ENCODE measurements around the gene GALNT9. TPM values are rescaled to one million over a fixed set of nuclear protein-coding genes. Genes with fewer than 3 reads are reported as not detected.

GALNT9 gene
- total RNA-seq, 1 experiment from 2014 or later = 0.44 TPM

DNA sequence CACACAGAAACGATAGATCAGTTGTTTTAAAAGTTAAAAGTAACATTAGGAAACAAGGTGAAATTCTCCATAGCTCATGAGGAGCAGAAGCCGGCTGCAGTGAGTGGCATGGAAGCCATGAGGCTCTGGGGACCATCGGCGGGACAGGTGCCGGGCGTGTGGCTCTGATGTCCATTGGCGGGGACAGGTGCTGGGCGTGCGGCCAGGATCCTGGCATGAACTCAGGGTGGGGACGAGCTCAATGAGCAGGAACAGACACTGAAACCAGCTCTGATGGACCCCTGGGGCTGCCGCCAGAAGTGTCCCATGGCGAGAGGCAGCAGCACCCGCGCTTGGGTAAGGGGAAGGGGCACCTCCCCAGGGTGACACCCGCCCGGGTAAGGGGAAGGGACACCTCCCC, 110.1 kb downstream of the GALNT9 start:
- ChIA-PET POLR2A (ENCODE audit: unreplicated experiment) (interaction anchor here (0.6 kb wide), 1 partner anchor 130 kb away, joined by 6 read pairs; no protein-coding TSS in a partner anchor), CTCF (interaction anchor here (0.6 to 1.7 kb wide), 6 partner anchors 11 to 113 kb away, joined by 3 to 14 read pairs (median 4); no protein-coding TSS in a partner anchor)
- no peak overlapping the region for H3K27ac ChIP-seq (ENCODE audit: low read length)
- H3K36me3 ChIP-seq (ENCODE audit: low read depth, low read length) = no peaks in the 10 kb centered on the region
- TF ChIP-seq EZH2 (IDR thresholded peaks at IDR 0.05; ENCODE audit: low read length, unreplicated experiment) (no peak), EZH2phosphoT487 (IDR thresholded peaks at IDR 0.05; ENCODE audit: borderline replicate concordance, low read length) (no peak)
- TF ChIP-seq, protein P1, sequence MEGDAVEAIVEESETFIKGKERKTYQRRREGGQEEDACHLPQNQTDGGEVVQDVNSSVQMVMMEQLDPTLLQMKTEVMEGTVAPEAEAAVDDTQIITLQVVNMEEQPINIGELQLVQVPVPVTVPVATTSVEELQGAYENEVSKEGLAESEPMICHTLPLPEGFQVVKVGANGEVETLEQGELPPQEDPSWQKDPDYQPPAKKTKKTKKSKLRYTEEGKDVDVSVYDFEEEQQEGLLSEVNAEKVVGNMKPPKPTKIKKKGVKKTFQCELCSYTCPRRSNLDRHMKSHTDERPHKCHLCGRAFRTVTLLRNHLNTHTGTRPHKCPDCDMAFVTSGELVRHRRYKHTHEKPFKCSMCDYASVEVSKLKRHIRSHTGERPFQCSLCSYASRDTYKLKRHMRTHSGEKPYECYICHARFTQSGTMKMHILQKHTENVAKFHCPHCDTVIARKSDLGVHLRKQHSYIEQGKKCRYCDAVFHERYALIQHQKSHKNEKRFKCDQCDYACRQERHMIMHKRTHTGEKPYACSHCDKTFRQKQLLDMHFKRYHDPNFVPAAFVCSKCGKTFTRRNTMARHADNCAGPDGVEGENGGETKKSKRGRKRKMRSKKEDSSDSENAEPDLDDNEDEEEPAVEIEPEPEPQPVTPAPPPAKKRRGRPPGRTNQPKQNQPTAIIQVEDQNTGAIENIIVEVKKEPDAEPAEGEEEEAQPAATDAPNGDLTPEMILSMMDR (conservative IDR thresholded peaks at IDR 0.05; ENCODE audit: low read depth, low read length) = no peak
- H3K9me2 ChIP-seq (replicated peaks; ENCODE audit: low read length) = no peaks in the 10 kb centered on the region
- H3K9me3 ChIP-seq (ENCODE audit: low read length) = no peaks in the 10 kb centered on the region
- no peaks in the 10 kb centered on the region for H4K20me1 ChIP-seq (ENCODE audit: low read length)
- no peak overlapping the region for H2AFZ ChIP-seq (ENCODE audit: low read length)
- H3K4me1 ChIP-seq (ENCODE audit: insufficient read depth, low read length) = 0 out of 2 replicates have a peak, but pooled peaks cover 3% of the 10 kb centered on the region
- H3K4me3 ChIP-seq (ENCODE audit: low read length) = no peak overlapping the region
- intact Hi-C loops (cut with micrococcal nuclease) = loop anchor here (2.0 kb wide), 1 partner anchor 65 kb away; no protein-coding TSS in a partner anchor
- ATAC-seq (peak; percentile 16), DNase-seq (no peak)
- H3K27me3 ChIP-seq (ENCODE audit: low read length) = peaks cover 60% of the 10 kb centered on the region
- H3K4me2 ChIP-seq (ENCODE audit: low read length) = no peak overlapping the region
- no peak overlapping the region for H3K9ac ChIP-seq (ENCODE audit: low read length)
- no TSS peak for BruUV-seq (replicated peaks)
- H3F3A ChIP-seq (ENCODE audit: low read length, unreplicated experiment) = no peaks in the 10 kb centered on the region
- no peaks in the 10 kb centered on the region for H3K79me2 ChIP-seq (ENCODE audit: low read length)

DNA sequence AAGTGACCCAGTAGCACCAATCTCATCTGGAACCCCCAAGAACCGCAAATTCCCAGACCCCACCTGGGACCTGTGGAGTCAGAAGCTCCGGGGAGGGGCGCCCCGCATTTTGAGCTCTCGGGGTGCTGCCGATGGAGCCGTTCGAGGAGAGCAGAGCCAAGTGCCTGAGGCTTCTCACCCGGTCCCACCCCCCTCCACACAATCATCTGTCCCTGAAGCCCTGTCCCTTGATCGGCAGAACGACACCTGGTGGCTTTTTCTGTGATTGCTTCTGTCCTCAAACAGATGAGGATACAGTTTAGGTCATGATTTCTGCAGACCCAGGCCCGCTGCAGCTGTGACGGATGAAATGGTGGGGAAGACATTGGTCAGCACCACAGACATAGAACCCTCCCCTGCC, 110.5 kb downstream of the GALNT9 start:
- ChIA-PET CTCF (interaction anchor here (1.0 to 1.7 kb wide), 5 partner anchors 56 to 112 kb away, joined by 3 to 14 read pairs (median 4); no protein-coding TSS in a partner anchor), POLR2A (ENCODE audit: unreplicated experiment) (interaction anchor here (0.6 kb wide), 1 partner anchor 130 kb away, joined by 6 read pairs; no protein-coding TSS in a partner anchor)
- H3K36me3 ChIP-seq (ENCODE audit: low read depth, low read length) = no peaks in the 10 kb centered on the region
- intact Hi-C loops (cut with micrococcal nuclease) = loop anchor here (2.0 kb wide), 1 partner anchor 64 kb away; no protein-coding TSS in a partner anchor
- peak; percentile 73 for ATAC-seq
- peaks cover 61% of the 10 kb centered on the region for H3K27me3 ChIP-seq (ENCODE audit: low read length)
- no peak for TF ChIP-seq EZH2 (IDR thresholded peaks at IDR 0.05; ENCODE audit: low read length, unreplicated experiment)
- TF ChIP-seq, protein P1 (conservative IDR thresholded peaks at IDR 0.05; ENCODE audit: low read depth, low read length) = peak; percentile 76
- H3K4me3 ChIP-seq (ENCODE audit: low read length) = no peak overlapping the region
- no peaks in the 10 kb centered on the region for H3K9me2 ChIP-seq (replicated peaks; ENCODE audit: low read length)
- peak; percentile 64 for DNase-seq
- H2AFZ ChIP-seq (ENCODE audit: low read length) = no peak overlapping the region
- H3K79me2 ChIP-seq (ENCODE audit: low read length) = no peaks in the 10 kb centered on the region
- H3F3A ChIP-seq (ENCODE audit: low read length, unreplicated experiment) = no peaks in the 10 kb centered on the region
- no peak overlapping the region for H3K27ac ChIP-seq (ENCODE audit: low read length)
- BruUV-seq (replicated peaks) = no TSS peak
- no peaks in the 10 kb centered on the region for H3K9me3 ChIP-seq (ENCODE audit: low read length)
- H3K4me1 ChIP-seq (ENCODE audit: insufficient read depth, low read length) = 0 out of 2 replicates have a peak, but pooled peaks cover 3% of the 10 kb centered on the region
- no peaks in the 10 kb centered on the region for H4K20me1 ChIP-seq (ENCODE audit: low read length)
- no peak overlapping the region for H3K9ac ChIP-seq (ENCODE audit: low read length)
- no peak overlapping the region for H3K4me2 ChIP-seq (ENCODE audit: low read length)

DNA sequence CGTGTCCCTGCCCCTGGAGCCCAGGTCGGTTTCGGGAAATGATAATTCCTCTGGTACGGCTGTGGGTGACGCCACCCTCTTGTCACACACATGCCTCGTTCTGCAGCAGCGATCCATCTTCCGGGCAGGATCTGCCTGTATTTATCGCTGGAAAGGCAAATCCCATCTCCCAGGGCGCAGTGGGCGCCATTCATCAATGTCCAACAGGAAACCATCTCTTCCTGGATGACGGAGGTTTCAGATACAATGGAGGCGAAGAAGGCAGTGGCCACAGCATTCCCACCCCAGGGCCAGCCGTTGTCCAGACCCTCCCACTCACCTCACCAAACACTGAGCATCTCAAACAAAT, 110.9 kb downstream of the GALNT9 start:
- intact Hi-C loops (cut with micrococcal nuclease) = loop anchor here (2.0 kb wide), 1 partner anchor 64 kb away; no protein-coding TSS in a partner anchor
- CTCF ChIA-PET = interaction anchor here (1.6 kb wide), 1 partner anchor 57 kb away, joined by 4 read pairs; no protein-coding TSS in a partner anchor
- H3K27me3 ChIP-seq (ENCODE audit: low read length) = peaks cover 61% of the 10 kb centered on the region

More for the DNA sequence above, 110.9 kb downstream of the GALNT9 start:
- DNase-seq = no peak
- H3K9me2 ChIP-seq (replicated peaks; ENCODE audit: low read length) = no peaks in the 10 kb centered on the region
- BruUV-seq (replicated peaks) = no TSS peak
- H3K79me2 ChIP-seq (ENCODE audit: low read length) = no peaks in the 10 kb centered on the region
- H3K4me1 ChIP-seq (ENCODE audit: insufficient read depth, low read length) = 0 out of 2 replicates have a peak, but pooled peaks cover 3% of the 10 kb centered on the region
- TF ChIP-seq, protein P1 (conservative IDR thresholded peaks at IDR 0.05; ENCODE audit: low read depth, low read length) = no peak
- no peak for TF ChIP-seq EZH2 (IDR thresholded peaks at IDR 0.05; ENCODE audit: low read length, unreplicated experiment)
- no peak for TF ChIP-seq EZH2phosphoT487 (IDR thresholded peaks at IDR 0.05; ENCODE audit: borderline replicate concordance, low read length)
- no peak overlapping the region for H3K4me2 ChIP-seq (ENCODE audit: low read length)
- no peak overlapping the region for H2AFZ ChIP-seq (ENCODE audit: low read length)
- no peak overlapping the region for H3K27ac ChIP-seq (ENCODE audit: low read length)
- H4K20me1 ChIP-seq (ENCODE audit: low read length) = no peaks in the 10 kb centered on the region
- no peak for ATAC-seq
- no peak overlapping the region for H3K9ac ChIP-seq (ENCODE audit: low read length)
- no peaks in the 10 kb centered on the region for H3K36me3 ChIP-seq (ENCODE audit: low read depth, low read length)
- no peak overlapping the region for H3K4me3 ChIP-seq (ENCODE audit: low read length)
- POLR2A ChIA-PET (ENCODE audit: unreplicated experiment) = no interaction called here
- H3F3A ChIP-seq (ENCODE audit: low read length, unreplicated experiment) = no peaks in the 10 kb centered on the region
- H3K9me3 ChIP-seq (ENCODE audit: low read length) = no peaks in the 10 kb centered on the region
